ENCODE data around the gene ARHGEF11.

Gene ARHGEF11

GRCh38 chr1:156904187-156904959, 141.2 kb downstream of the ARHGEF11 start:
- no peak for DNase-seq

GRCh38 chr1:156903328-156904091, 142.0 kb downstream of the ARHGEF11 start:
- no peak for DNase-seq

GRCh38 chr1:156901966-156902915, 143.3 kb downstream of the ARHGEF11 start:
- no peak for DNase-seq

- no peak for DNase-seq
These were observed 144.0 kb downstream of the ARHGEF11 start for GRCh38 chr1:156901590-156901900.

GRCh38 chr1:156900896-156901589, 144.5 kb downstream of the ARHGEF11 start:
- no peak for DNase-seq

GRCh38 chr1:156899956-156900718, 145.4 kb downstream of the ARHGEF11 start:
- DNase-seq: no peak

- DNase-seq: no peak
These were observed 146.4 kb downstream of the ARHGEF11 start for GRCh38 chr1:156898971-156899664.

- no peak for DNase-seq
These were observed 147.4 kb downstream of the ARHGEF11 start for GRCh38 chr1:156898161-156898566.

GRCh38 chr1:156897078-156897825, 148.3 kb downstream of the ARHGEF11 start:
- DNase-seq: no peak

- no peak for DNase-seq
These were observed 149.0 kb downstream of the ARHGEF11 start for GRCh38 chr1:156896490-156897033.

GRCh38 chr1:156895927-156896326, 149.6 kb downstream of the ARHGEF11 start:
- no peak for DNase-seq

- DNase-seq: no peak
These were observed 150.1 kb downstream of the ARHGEF11 start for GRCh38 chr1:156895455-156895812.

GRCh38 chr1:156894711-156895454, 150.7 kb downstream of the ARHGEF11 start:
- no peak for DNase-seq

- DNase-seq: no peak
These were observed 151.5 kb downstream of the ARHGEF11 start for GRCh38 chr1:156894001-156894400.

- DNase-seq: no peak
These were observed 152.2 kb downstream of the ARHGEF11 start, which contains the start of gene PEAR1 for GRCh38 chr1:156893048-156893953. TSS of gene PEAR1 (plus strand) at chr1:156893718. CDS start at chr1:156903927, 10,209 bp downstream.

- DNase-seq: peak; percentile 25
These were observed 153.1 kb downstream of the ARHGEF11 start for GRCh38 chr1:156892190-156893047.
